ENCODE measurements around the gene MVB12B. TPM values are rescaled to one million over a fixed set of nuclear protein-coding genes. Genes with fewer than 3 reads are reported as not detected.

Gene MVB12B
- total and polyA plus RNA-seq, 2 of the 8 experiments (the other 6 are each of a cell fraction or from before 2014, with no cell fraction given) = 2.6 to 5.0 TPM

GRCh38 chr9:126413391-126414068 lies 86.9 kb downstream of the MVB12B start:
- H4K5ac ChIP-seq (ENCODE audit: insufficient read length, low read depth, low read length) = no peak overlapping the region
- H2BK20ac ChIP-seq (ENCODE audit: low read length) = no peak overlapping the region
- H2BK5ac ChIP-seq (ENCODE audit: low read depth, low read length) = no peak overlapping the region
- no peak overlapping the region for H2AFZ ChIP-seq (ENCODE audit: low read length)
- H2BK12ac ChIP-seq (ENCODE audit: low read depth, low read length) = no peak overlapping the region
- no peak overlapping the region for H3K27ac ChIP-seq (ENCODE audit: low read depth, low read length)
- H2BK120ac ChIP-seq (replicated peaks; ENCODE audit: low read depth, low read length) = no peak overlapping the region
- H3K79me1 ChIP-seq (ENCODE audit: low read depth, low read length) = no peaks in the 10 kb centered on the region
- H2AK5ac ChIP-seq (ENCODE audit: low read depth, low read length) = no peak overlapping the region
- POLR2A ChIA-PET (ENCODE audit: partially characterized antibody) = no interaction called here
- no peaks in the 10 kb centered on the region for H4K20me1 ChIP-seq (replicated peaks in 1 of 2; ENCODE audit: control insufficient read depth in 1 of 2, insufficient read depth in 2 of 2, low read length in 2 of 2)
- no peak overlapping the region for H2BK15ac ChIP-seq (ENCODE audit: low read length)
- no peak overlapping the region for H3K4me3 ChIP-seq (ENCODE audit: extremely low read depth in 1 of 4, insufficient read depth in 2 of 4, low read depth in 3 of 4, low read length in 4 of 4)
- no peak overlapping the region for H3K56ac ChIP-seq (replicated peaks; ENCODE audit: insufficient read length, low read depth, low read length)
- FAIRE-seq (no peak), DNase-seq (ENCODE audit: low read depth in 1 of 2, low spot score in 2 of 2) (no peak)
- H3K9me3 ChIP-seq (ENCODE audit: insufficient read depth in 2 of 2, low read depth in 1 of 2, low read length in 1 of 2) = no peaks in the 10 kb centered on the region
- H4K8ac ChIP-seq (ENCODE audit: extremely low read depth, insufficient read depth, low read length) = no peak overlapping the region
- H3K4me1 ChIP-seq (replicated peaks in 1 of 4; ENCODE audit: control insufficient read depth in 3 of 4, insufficient read depth in 4 of 4, low read length in 3 of 4) = peaks cover 0 to 3% (median under 1%) of the 10 kb centered on the region in 4 experiments; a peak in 2 of 7 replicates
- H3K9ac ChIP-seq (replicated peaks in 1 of 4; ENCODE audit: extremely low read depth in 1 of 4, low read depth in 3 of 4, low read length in 3 of 4) = no peak overlapping the region
- no peaks in the 10 kb centered on the region for H3K36me3 ChIP-seq (ENCODE audit: control insufficient read depth in 2 of 4, insufficient read depth in 4 of 4, low read length in 3 of 4)
- H3K23me2 ChIP-seq (ENCODE audit: low read depth, low read length) = no peaks in the 10 kb centered on the region
- CTCF ChIA-PET (ENCODE audit: partially characterized antibody) = interaction anchor here (3.2 kb wide), 1 partner anchor 15 kb away, joined by 14 read pairs; no protein-coding TSS in a partner anchor
- no peak overlapping the region for H3K4ac ChIP-seq (replicated peaks; ENCODE audit: insufficient read length, low read depth, low read length)
- WGBS, 2 experiments (ENCODE audit: extremely low coverage in 1 of 2, insufficient coverage in 1 of 2, insufficient read length in 1 of 2, insufficient replicate concordance in 2 of 2, low coverage in 1 of 2, low lambda C conversion rate in 2 of 2, missing lambda C conversion rate in 1 of 2) = 93% methylated on average over 5 of the region's 7 CpGs; no CpG with 5 or more reads in 1 of the 2 experiments
- H3K27me3 ChIP-seq (replicated peaks in 1 of 4; ENCODE audit: control insufficient read depth in 3 of 4, extremely low read depth in 1 of 4, insufficient read depth in 3 of 4, low read length in 3 of 4) = no peaks in the 10 kb centered on the region
- H4K91ac ChIP-seq (replicated peaks; ENCODE audit: insufficient read length, low read length) = no peak overlapping the region
- no peak overlapping the region for H3K23ac ChIP-seq (ENCODE audit: insufficient read length)
- H3K79me2 ChIP-seq (ENCODE audit: control insufficient read depth in 1 of 2, insufficient read depth in 2 of 2, low read length in 2 of 2) = no peaks in the 10 kb centered on the region
- no peak overlapping the region for H3K4me2 ChIP-seq (ENCODE audit: insufficient read depth in 1 of 2, low read depth in 2 of 2, low read length in 2 of 2)
- TF ChIP-seq RNF2 (IDR thresholded peaks at IDR 0.05; ENCODE audit: borderline replicate concordance, low read depth, low read length, missing control alignments, poor library complexity, severe bottlenecking) (no peak), POLR2A (IDR thresholded peaks at IDR 0.05; ENCODE audit: control extremely low read depth in 1 of 2, low read depth in 2 of 2, low read length in 2 of 2) (no peak), SP2 (IDR thresholded peaks at IDR 0.05; ENCODE audit: low read length) (no peak), CREB1 (IDR thresholded peaks at IDR 0.05) (no peak), KDM4A (IDR thresholded peaks at IDR 0.05; ENCODE audit: low read depth, low read length, severe bottlenecking) (no peak), PHF8 (conservative IDR thresholded peaks at IDR 0.05; ENCODE audit: low read depth, low read length) (no peak), ASH2L (IDR thresholded peaks at IDR 0.05; ENCODE audit: low read length) (no peak), KDM5A (IDR thresholded peaks at IDR 0.05; ENCODE audit: low read length) (no peak)
- no peak overlapping the region for H3K14ac ChIP-seq (ENCODE audit: insufficient read length)
- no peak overlapping the region for H3K18ac ChIP-seq (ENCODE audit: extremely low read depth, low read length)
